Stimulated activated naive CD8-positive, alpha-beta T cell treated with anti-CD3 and anti-CD28 coated beads, Interleukin-15, Interleukin-2, amounts not matched to agents 100 ng/mL and 50 ng/mL, for 24 hours (primary cell): Measurements from ENCODE around the gene CYP4F8.

ENCODE experiments used
- H3K27ac Mint-ChIP-seq: one replicate; pipeline ENCODE4 v1.8.0; 2021; ENCODE audit warnings: mild to moderate bottlenecking, mixed read lengths
- H3K27me3 Mint-ChIP-seq: one replicate; pipeline ENCODE4 v1.8.0; 2021; ENCODE audit warnings: mixed read lengths
- H3K36me3 Mint-ChIP-seq: one replicate; pipeline ENCODE4 v1.8.0; 2021; ENCODE audit warnings: low read depth, mixed read lengths
- H3K4me1 Mint-ChIP-seq: one replicate; pipeline ENCODE4 v1.8.0; 2021; ENCODE audit warnings: low read depth, mixed read lengths
- H3K4me3 Mint-ChIP-seq: one replicate; pipeline ENCODE4 v1.8.0; 2021; ENCODE audit warnings: mild to moderate bottlenecking, mixed read lengths
- H3K9me3 Mint-ChIP-seq: one replicate; pipeline ENCODE4 v1.8.0; 2021; ENCODE audit warnings: mixed read lengths

CYP4F8 gene

DNA sequence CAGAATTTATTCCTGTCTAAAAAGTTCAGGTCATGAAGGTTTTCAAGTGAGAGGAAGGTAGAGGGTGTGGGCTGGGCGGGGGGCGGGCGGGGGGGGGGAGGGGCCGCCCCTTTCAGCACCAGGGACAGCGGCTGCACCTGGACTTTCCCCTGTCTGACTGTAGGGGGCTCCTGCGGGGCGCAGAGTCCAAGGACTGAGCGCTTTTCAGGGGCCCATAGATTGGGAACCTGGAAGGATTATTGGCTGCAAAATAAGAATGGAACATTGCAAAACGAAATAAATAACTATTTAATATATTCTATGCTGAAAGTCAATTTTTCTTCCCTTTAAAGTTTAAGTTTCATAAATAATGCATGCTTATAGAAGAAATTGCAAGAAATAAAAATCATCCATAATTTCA, 16.8 kb downstream of the CYP4F8 start:
- H3K27ac Mint-ChIP-seq, result no peak overlapping the region
- H3K9me3 Mint-ChIP-seq, result no peaks in the 10 kb centered on the region
- peaks cover 4% of the 10 kb centered on the region for H3K4me1 Mint-ChIP-seq
- no peaks in the 10 kb centered on the region for H3K36me3 Mint-ChIP-seq
- H3K27me3 Mint-ChIP-seq, result peaks cover 22% of the 10 kb centered on the region
- no peak overlapping the region for H3K4me3 Mint-ChIP-seq

DNA sequence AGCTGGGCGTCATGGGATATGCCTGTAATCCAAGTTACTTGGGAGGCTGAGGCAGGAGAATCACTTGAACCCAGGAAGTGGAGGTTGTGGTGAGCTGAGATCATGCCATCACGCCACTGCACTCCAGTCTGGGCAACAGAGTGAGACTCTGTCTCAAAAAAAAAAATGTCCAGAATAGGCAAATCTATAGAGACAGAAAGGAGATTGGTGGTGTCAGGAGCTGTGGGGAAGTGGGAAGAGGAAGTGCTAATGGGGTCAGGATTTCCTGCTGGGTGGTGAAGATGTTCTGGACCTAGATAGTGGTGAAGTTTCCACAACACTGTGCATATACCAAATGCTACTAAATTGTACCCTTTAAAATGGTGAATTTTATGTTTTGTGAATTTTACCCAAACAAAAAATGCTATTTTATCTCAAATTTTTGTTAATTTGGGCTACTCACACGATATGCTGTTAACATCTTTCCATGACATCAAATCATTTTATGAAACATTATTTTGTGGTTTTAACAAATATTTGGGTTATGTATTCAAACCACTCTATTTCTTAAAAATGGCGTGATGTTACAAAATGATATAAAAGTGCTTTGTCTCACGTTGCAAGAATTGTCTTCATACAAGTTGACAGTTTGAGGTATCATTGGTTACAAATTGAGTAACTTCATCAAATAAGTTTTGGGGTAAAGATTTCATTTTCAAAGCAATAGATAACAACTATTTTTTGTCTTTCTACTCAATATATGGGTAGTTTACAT, 18.2 kb downstream of the CYP4F8 start:
- no peak overlapping the region for H3K27ac Mint-ChIP-seq
- no peak overlapping the region for H3K4me3 Mint-ChIP-seq
- H3K4me1 Mint-ChIP-seq, result peaks cover 4% of the 10 kb centered on the region
- H3K27me3 Mint-ChIP-seq, result peaks cover 24% of the 10 kb centered on the region
- no peaks in the 10 kb centered on the region for H3K36me3 Mint-ChIP-seq
- H3K9me3 Mint-ChIP-seq, result no peaks in the 10 kb centered on the region

DNA sequence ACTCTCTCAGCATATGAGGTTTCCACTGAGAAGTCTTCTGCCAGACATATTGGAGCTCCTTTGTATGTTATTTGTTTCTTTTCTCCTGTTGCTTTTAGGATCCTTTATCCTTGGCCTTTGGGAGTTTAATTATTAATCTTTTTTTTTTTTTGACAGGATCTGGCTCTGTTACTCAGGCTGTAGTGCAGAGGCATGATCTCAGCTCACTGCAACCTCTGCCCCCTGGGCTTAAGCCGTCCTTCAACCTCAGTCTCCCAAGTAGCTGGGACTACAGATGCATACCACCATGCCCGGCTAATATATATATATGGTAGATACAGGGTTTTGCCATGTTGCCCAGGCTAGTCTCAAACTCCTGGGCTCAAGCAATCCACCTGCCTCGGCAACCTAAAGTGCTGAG, 19.1 kb downstream of the CYP4F8 start:
- Mint-ChIP-seq H3K4me3 (no peak overlapping the region), H3K4me1 (peaks cover 4% of the 10 kb centered on the region), H3K36me3 (no peaks in the 10 kb centered on the region), H3K27me3 (peaks cover 21% of the 10 kb centered on the region), H3K27ac (no peak overlapping the region), H3K9me3 (no peaks in the 10 kb centered on the region)

DNA sequence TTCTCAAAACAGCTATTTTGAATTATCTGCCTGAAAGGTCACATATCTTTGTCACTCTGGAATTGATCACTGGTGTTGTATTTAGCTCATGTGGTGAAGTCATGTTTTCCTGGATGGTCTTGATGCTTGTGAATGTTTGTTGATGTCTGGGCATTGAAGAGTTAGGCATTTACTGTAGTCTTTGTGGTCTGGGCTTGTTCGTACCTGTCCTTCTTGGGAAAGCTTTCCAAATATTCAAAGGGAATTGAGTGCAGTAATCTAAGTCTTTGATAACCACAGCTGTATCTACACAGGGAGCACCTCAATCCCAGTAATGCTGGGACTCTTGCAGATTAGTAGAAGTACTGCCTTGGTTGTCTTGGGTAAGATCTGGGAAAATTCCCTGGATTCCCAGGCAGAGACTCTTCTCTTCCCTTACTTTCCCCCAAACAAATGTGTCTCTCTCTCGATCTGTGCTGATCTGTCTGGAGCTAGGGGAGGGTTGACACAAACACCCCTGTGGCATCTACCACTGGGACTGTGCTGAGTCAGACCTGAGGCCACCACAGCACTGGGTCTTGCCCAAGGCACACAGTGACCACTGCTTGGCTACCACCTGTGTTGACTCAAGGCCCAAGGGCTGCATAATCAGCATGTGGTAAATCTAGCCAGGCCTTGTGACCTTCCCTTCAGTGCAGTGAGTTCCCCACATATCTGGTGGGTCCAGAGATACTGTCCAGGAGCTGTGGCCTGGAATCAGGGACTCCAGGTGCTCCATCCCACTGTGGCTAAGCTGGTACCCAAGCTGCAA, 20.2 kb downstream of the CYP4F8 start:
- Mint-ChIP-seq H3K27ac (no peak overlapping the region), H3K9me3 (no peaks in the 10 kb centered on the region), H3K36me3 (no peaks in the 10 kb centered on the region)

DNA sequence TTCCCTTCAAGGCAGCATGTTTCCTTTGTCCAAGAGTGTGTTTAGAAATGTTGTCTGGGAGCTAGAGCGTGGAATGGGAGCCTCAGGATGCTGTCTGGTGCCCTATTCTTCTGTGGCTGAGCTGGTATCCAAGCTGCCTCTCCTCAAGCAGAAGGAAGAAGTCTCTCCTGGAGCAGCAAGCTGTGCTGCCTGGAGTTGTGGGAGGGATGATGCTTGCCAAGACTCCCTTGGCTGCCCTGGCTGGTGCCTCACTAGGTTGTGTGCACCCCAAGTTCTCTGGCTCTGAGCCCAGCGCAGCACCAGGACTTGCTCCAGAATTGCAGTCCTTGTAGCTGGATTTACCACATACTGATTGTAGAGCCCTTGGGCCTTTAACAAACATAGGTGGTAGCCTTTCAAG, 21.0 kb downstream of the CYP4F8 start:
- Mint-ChIP-seq H3K36me3 (no peaks in the 10 kb centered on the region), H3K4me3 (no peak overlapping the region), H3K4me1 (peaks cover 4% of the 10 kb centered on the region), H3K27me3 (peaks cover 16% of the 10 kb centered on the region), H3K9me3 (no peaks in the 10 kb centered on the region), H3K27ac (no peak overlapping the region)

More for the DNA sequence above, 20.2 kb downstream of the CYP4F8 start:
- Mint-ChIP-seq H3K4me1 (peaks cover 4% of the 10 kb centered on the region), H3K4me3 (no peak overlapping the region), H3K27me3 (peaks cover 21% of the 10 kb centered on the region)

DNA sequence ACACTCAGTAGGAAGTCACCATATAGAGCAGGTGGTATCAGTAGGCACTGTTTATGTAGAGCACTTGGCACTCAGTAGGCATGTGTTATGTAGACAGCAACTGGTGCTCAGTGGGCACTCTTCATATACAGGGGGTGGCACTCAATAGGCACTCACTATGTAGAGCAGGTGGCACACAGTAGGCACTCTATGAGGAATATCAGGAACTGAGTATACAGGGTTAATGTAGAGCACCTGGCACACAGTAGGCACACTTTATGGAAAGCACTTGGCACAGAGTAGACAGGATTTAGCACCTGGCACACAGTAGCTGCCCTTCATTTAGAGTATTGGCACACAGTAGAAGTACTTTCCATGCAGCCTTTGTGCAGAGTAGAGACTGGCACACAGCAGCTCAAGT, 24.6 kb downstream of the CYP4F8 start:
- H3K27me3 Mint-ChIP-seq, result peaks cover 9% of the 10 kb centered on the region
- peaks cover 5% of the 10 kb centered on the region for H3K4me1 Mint-ChIP-seq
- no peak overlapping the region for H3K27ac Mint-ChIP-seq
- no peak overlapping the region for H3K4me3 Mint-ChIP-seq
- H3K36me3 Mint-ChIP-seq, result no peaks in the 10 kb centered on the region
- H3K9me3 Mint-ChIP-seq, result no peaks in the 10 kb centered on the region

DNA sequence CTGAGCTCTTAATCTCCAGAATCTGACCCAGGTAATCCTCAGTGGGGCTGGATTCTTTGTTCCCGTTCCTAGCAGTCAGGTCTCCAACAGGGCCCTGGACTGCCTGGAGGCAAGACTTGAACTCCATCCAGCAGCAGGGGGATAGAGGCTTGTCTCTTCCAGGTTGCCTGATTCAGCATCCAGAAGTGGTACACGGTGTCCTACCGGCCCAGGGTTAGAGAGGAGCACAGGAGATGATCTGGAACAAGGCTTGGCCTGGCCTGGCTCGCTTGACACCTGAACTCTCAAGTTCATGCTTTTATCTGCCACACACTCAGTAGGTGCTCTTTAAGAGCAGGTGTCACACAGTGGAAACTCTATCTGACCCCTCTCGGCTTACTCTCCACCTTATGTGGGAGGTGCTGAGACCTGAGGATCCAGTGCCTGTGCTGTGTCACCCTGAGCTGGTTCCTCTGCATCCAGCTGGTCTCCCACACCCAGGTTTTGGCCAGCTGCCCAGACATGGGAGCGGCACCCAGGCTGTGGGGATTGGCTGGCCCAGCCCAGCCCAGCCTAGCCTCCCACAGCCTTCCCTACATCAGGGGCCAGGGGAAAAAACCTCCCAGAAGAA, 25.4 kb downstream of the CYP4F8 start, which contains the start of gene CYP4F3:
Gene CYP4F3, plus strand, starts transcription at position 604 of the 610 bp plus-strand sequence. CDS start 519 bp downstream, outside the sequence.
- peaks cover 5% of the 10 kb centered on the region for H3K4me1 Mint-ChIP-seq
- H3K27me3 Mint-ChIP-seq, result peaks cover 7% of the 10 kb centered on the region
- no peak within 1 kb of the TSS for H3K27ac Mint-ChIP-seq
- H3K36me3 Mint-ChIP-seq, result no peaks in the 10 kb centered on the region
- H3K9me3 Mint-ChIP-seq, result no peaks in the 10 kb centered on the region
- H3K4me3 Mint-ChIP-seq, result no peak within 1 kb of the TSS

DNA sequence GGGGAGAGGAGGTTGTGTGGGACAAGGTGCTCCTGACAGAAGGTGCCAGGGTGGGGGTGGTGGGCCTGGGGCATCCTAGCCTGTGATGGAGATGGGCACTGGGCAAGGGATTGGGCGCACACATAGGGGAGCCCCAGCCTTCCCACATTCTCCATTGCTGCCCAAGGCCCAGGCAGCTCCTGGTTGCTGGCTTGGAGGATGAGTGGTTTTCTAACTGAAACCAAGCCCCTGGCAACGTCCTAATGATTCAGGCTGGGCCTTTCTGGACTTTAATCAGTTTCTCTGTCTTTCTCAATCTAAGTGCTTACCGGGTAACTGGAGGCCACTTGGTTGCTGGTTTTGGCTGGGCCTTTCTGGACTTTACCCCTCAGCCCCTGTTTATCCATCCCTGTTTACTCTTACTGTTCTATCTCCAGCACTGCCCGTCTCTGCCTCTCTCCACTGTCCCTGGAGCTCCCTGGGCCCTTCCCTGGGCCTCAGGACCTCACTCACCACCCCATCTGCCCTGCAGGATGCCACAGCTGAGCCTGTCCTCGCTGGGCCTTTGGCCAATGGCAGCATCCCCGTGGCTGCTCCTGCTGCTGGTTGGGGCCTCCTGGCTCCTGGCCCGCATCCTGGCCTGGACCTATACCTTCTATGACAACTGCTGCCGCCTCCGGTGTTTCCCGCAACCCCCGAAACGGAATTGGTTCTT, 26.0 kb downstream of the CYP4F8 start:
- no peaks in the 10 kb centered on the region for H3K36me3 Mint-ChIP-seq
- H3K4me3 Mint-ChIP-seq, result no peak overlapping the region
- H3K9me3 Mint-ChIP-seq, result no peaks in the 10 kb centered on the region
- no peak overlapping the region for H3K27ac Mint-ChIP-seq
- peaks cover 5% of the 10 kb centered on the region for H3K4me1 Mint-ChIP-seq
- peaks cover 7% of the 10 kb centered on the region for H3K27me3 Mint-ChIP-seq

DNA sequence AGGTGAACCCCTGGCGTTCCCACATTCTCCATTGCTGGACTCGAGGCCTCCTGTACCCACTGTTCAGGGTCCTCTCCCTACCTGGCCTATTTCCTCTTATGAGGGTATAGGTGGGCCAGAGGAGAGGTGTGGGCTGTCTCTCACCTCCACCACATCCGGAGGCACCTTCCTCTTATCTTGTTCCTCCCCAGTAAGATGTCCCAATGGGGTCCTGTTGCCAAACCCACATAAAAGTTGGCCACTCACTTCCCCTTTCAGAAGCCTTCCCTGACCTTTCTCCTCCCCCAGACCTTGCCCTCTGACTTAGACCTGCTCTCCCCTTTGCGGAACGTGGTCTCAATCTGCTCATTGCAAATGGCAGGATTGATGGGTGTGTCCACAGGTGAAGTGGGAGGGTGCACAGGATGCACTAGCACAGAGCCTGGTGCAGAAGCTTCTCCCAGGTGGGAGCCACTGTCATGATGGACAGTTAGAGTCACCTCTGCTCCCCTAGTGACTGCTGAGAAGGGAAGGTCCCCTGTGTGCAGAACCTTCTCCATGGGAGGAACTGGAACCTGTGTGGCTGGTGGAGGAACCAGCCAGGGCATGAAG, 27.0 kb downstream of the CYP4F8 start:
- Mint-ChIP-seq H3K9me3 (no peaks in the 10 kb centered on the region), H3K4me3 (no peak overlapping the region), H3K27ac (no peak overlapping the region), H3K27me3 (peaks cover 3% of the 10 kb centered on the region), H3K4me1 (peaks cover 5% of the 10 kb centered on the region), H3K36me3 (no peaks in the 10 kb centered on the region)

DNA sequence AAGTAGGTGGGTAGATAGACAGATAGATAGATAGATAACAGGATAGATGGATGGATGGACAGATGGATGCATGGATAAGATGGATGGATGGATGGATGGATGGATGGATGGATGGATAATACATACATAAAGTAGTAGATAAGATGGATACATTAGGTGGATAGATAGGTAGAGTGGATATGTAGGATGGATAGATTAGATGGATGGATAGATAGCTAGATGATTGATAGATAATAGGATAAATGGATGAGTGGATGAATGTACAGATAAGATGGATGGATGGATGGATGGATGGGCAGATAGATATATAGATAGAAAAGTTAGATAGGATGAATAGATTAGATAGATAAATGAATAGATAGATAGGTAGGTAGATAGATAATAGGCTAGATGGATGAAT, 27.8 kb downstream of the CYP4F8 start:
- Mint-ChIP-seq H3K4me1 (peaks cover 5% of the 10 kb centered on the region), H3K4me3 (no peak overlapping the region), H3K27me3 (peaks cover 2% of the 10 kb centered on the region), H3K36me3 (no peaks in the 10 kb centered on the region), H3K9me3 (no peaks in the 10 kb centered on the region), H3K27ac (peak overlapping the region; percentile 28)

DNA sequence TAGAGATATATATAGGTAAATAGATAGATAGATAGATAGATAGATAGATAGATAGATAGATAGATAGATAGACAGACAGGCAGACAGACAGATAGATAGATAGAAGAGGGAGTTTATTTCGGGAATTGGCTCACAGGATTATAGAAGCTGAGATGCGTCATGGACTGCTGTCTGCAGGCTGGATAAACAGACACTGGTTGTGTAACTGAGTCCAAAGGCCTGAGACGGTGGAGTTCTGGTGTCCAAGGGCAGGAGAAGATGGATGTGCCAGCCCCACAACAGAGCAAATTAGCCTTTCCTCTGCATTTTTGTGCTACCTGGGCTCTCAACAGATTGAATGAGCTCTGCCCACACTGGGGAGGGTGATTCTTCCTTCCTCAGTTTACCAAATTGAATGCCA, 28.4 kb downstream of the CYP4F8 start:
- Mint-ChIP-seq H3K4me3 (no peak overlapping the region), H3K36me3 (no peaks in the 10 kb centered on the region), H3K9me3 (no peaks in the 10 kb centered on the region), H3K27me3 (no peaks in the 10 kb centered on the region), H3K27ac (no peak overlapping the region), H3K4me1 (peaks cover 5% of the 10 kb centered on the region)

DNA sequence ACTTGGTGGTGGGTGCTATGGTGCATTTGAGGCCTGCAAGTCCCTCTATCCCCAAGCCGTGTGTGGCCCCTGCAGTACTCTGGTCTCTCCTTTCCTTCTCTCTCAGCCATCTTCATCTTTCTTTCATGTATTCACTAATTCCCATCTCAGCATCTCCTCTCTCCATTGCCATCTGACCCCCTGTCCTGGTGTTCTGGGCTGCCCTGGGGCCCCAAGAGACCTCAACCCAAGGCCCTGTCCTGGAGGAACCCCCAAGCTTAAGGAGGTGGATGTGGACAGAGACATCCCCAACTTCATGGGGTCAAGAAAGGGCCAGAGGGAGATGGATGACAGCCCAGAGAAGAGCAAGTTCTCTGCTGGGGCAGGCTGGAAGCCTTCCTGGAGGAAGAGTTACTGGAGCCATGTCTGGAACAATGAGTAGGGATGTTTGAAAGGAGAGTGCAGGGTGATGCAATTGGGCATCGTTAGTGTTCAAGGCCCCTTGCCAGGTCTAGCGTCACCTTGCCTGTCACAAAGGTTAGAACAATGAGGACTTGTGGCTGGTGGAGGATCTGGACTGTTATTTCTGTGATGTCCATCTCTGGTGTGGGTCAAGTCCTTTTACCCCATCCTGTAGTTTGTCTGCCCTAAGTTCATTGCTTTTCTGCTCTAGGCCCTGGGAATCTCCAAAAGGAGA, 29.2 kb downstream of the CYP4F8 start:
- Mint-ChIP-seq H3K4me1 (peaks cover 5% of the 10 kb centered on the region), H3K4me3 (no peak overlapping the region), H3K9me3 (no peaks in the 10 kb centered on the region), H3K36me3 (no peaks in the 10 kb centered on the region), H3K27ac (no peak overlapping the region), H3K27me3 (no peaks in the 10 kb centered on the region)

DNA sequence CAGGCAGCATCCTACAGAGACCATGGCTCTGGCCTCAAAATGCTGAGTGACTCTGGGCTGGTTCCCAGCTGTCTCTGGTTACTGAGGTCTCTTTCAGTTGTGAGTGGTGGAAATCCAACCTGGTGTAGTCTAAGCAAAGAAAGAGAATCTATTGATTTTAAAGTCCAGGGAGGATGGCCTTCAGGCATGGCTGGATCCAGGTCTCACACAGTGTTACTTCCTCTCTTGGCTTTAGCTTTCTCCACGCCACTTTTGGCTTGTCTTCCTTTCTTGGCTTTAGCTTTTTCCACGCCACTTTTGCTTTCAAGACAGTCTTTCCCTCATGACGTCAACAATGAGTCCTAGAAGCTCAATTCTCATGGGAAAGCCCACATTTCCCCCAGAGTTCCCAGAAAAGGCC, 29.8 kb downstream of the CYP4F8 start:
- no peaks in the 10 kb centered on the region for H3K27me3 Mint-ChIP-seq
- no peaks in the 10 kb centered on the region for H3K9me3 Mint-ChIP-seq
- H3K4me3 Mint-ChIP-seq, result no peak overlapping the region
- H3K27ac Mint-ChIP-seq, result no peak overlapping the region
- no peaks in the 10 kb centered on the region for H3K36me3 Mint-ChIP-seq
- peaks cover 5% of the 10 kb centered on the region for H3K4me1 Mint-ChIP-seq

DNA sequence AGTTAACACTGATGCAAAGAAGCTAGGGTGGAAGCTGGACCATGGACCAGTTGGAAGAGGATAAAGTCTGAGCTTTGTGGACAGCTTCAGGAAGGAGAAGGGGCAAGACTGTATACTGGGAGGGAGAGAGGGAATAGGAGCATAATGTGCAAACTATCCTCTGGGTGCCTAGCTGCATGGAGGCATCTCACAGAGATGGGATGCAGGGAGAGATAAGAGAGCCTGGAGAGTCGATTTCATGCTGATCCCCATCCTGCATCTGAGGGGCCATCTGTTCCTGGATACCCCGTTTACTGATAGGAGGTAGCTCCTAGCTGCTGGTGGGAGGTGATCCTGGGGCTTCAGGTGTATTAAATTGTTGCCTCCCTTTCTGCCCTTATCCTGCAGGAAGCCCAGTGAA, 34.5 kb downstream of the CYP4F8 start:
- H3K36me3 Mint-ChIP-seq, result no peaks in the 10 kb centered on the region
- H3K4me3 Mint-ChIP-seq, result no peak overlapping the region
- no peaks in the 10 kb centered on the region for H3K9me3 Mint-ChIP-seq
- H3K27me3 Mint-ChIP-seq, result peaks cover 19% of the 10 kb centered on the region
- no peak overlapping the region for H3K27ac Mint-ChIP-seq
- H3K4me1 Mint-ChIP-seq, result no peaks in the 10 kb centered on the region
